Upper lobe of left lung (tissue), 4 donors: ENCODE results near the gene STARD5.

Experiments used
- EP300 ChIP-seq, 4 donors: sonication (generic); formaldehyde crosslinking; IDR thresholded peaks; one replicate each; pipeline ENCODE4 v1.5.1; 2017; ENCODE audit warnings: antibody characterized with exemption in 4 of 4, control low read depth in 2 of 4
- POLR2A ChIP-seq, 4 donors: fragments of 450-650 bp; IDR thresholded peaks; one replicate each; pipeline ENCODE4 v1.5.1; 2016 to 2017; ENCODE audit warnings: antibody characterized with exemption in 4 of 4, mild to moderate bottlenecking in 2 of 4
- TF ChIP-seq, protein P1 (sequence below), 6 experiments: fragments of 450-650 bp in 4 of 6; fragments of 200-600 bp in 2 of 6; sonication (generic) in 2 of 6; IDR thresholded peaks; one replicate each; pipeline ENCODE4 v1.5.1; 2016 to 2019; ENCODE audit warnings: antibody characterized with exemption in 6 of 6

DNA sequence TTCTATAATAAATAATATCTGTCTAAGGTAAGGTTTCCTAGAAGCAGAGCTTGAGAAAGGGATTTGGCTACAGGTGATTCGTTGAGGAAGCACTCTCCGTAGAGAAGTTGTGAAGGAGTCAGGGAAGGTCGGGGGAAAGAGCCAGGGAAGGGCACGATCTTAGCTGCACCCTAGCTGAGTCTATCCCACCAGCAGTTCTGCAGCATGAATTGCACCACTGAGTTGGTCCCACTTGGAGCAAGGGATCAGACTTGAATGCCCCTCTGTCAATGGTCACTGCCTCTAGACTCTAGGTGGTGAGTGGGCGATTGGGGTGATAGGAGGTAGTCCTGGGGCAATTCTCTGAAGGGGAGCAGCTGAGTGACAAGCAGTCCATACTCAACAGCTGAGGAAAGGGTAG is 36.5 kb upstream of the STARD5 start:
- TF ChIP-seq, protein P1, sequence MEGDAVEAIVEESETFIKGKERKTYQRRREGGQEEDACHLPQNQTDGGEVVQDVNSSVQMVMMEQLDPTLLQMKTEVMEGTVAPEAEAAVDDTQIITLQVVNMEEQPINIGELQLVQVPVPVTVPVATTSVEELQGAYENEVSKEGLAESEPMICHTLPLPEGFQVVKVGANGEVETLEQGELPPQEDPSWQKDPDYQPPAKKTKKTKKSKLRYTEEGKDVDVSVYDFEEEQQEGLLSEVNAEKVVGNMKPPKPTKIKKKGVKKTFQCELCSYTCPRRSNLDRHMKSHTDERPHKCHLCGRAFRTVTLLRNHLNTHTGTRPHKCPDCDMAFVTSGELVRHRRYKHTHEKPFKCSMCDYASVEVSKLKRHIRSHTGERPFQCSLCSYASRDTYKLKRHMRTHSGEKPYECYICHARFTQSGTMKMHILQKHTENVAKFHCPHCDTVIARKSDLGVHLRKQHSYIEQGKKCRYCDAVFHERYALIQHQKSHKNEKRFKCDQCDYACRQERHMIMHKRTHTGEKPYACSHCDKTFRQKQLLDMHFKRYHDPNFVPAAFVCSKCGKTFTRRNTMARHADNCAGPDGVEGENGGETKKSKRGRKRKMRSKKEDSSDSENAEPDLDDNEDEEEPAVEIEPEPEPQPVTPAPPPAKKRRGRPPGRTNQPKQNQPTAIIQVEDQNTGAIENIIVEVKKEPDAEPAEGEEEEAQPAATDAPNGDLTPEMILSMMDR (IDR thresholded peaks at IDR 0.05), result no peak
- TF ChIP-seq EP300 (IDR thresholded peaks at IDR 0.05) (no peak), POLR2A (IDR thresholded peaks at IDR 0.05) (no peak)
